ENCODE data around the gene MACROD2. TPM values are rescaled to one million over a fixed set of nuclear protein-coding genes. Genes with fewer than 3 reads are reported as not detected.

The MACROD2 gene
- total RNA-seq, 1 experiment from 2014 or later: 1.6 TPM

DNA sequence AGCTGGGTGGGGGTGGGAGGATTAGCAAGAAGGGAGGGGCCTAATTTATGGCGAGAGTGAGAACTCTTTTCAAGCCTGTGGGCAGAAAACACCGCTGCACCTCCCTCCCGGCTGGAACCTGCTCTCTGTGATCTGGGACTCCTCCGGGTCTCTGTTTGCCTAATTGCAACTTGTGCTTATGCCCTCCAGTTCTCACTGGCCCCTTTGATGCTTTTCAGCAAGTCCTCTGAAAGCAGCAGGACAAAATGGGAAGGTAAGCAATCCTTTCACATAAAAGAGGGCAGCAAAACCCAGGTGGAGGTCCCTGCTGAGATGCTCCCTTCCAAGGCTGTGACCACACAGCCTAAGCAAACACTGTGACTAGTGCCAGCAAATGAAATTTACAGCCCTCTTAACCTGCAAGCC lies 865.1 kb downstream of the MACROD2 start:
- Histone ChIP-seq H3K23me2 (ENCODE audit: insufficient read length, low read depth, low read length, poor library complexity, severe bottlenecking) (no peaks in the 10 kb centered on the region), H3K9me3 (ENCODE audit: control insufficient read depth, low read depth, low read length) (no peaks in the 10 kb centered on the region), H2BK20ac (ENCODE audit: low read depth, low read length, poor library complexity, severe bottlenecking) (no peak overlapping the region), H3K79me1 (ENCODE audit: insufficient read depth, low read depth, low read length, poor library complexity, severe bottlenecking) (no peaks in the 10 kb centered on the region), H4K91ac (ENCODE audit: insufficient read length, low read depth, low read length) (no peak overlapping the region), H4K8ac (replicated peaks; ENCODE audit: insufficient read length, low read depth, low read length) (no peak overlapping the region), H4K20me1 (ENCODE audit: control insufficient read depth, insufficient read depth, insufficient read length) (no peaks in the 10 kb centered on the region), H2AFZ (ENCODE audit: low read length) (no peak overlapping the region), H3K4ac (ENCODE audit: low read depth, low read length) (no peak overlapping the region), H2BK15ac (ENCODE audit: low read depth, low read length) (no peak overlapping the region), H2BK12ac (ENCODE audit: insufficient read length, low read depth, low read length) (no peak overlapping the region), H4K5ac (ENCODE audit: insufficient read length, low read depth, low read length) (no peak overlapping the region), H3K56ac (ENCODE audit: insufficient read length, low read depth, low read length) (no peak overlapping the region), H3K9ac (ENCODE audit: extremely low read depth, insufficient read length, low read length) (no peak overlapping the region), H3K27me3 (ENCODE audit: insufficient read depth, low read length) (no peaks in the 10 kb centered on the region), H2AK5ac (ENCODE audit: insufficient read length, low read length) (no peak overlapping the region), H2BK5ac (ENCODE audit: insufficient read length, low read length) (no peak overlapping the region), H2BK120ac (ENCODE audit: low read depth, low read length, poor library complexity, severe bottlenecking) (no peak overlapping the region), H3K79me2 (ENCODE audit: insufficient read depth, low read length) (no peaks in the 10 kb centered on the region), H3K18ac (ENCODE audit: insufficient read length, low read depth, low read length) (no peak overlapping the region), H3T11ph (ENCODE audit: low read length) (no peak overlapping the region), H3K23ac (ENCODE audit: insufficient read length, low read depth, low read length) (no peak overlapping the region), H3K4me1 (ENCODE audit: insufficient read depth, low read length) (0 out of 2 replicates have a peak, but pooled peaks cover 7% of the 10 kb centered on the region), H3K27ac (ENCODE audit: insufficient read length, low read depth, low read length) (no peak overlapping the region), H3K4me2 (ENCODE audit: insufficient read depth, insufficient read length, low read length) (no peak overlapping the region), H3K14ac (ENCODE audit: insufficient read depth, low read length) (no peak overlapping the region)
- H3K27ac Mint-ChIP-seq: peak overlapping the region in 1 of 3 experiments; percentile 63; a peak in 2 of 7 replicates
- H3K27me3 Mint-ChIP-seq (ENCODE audit: low read depth): peaks cover 22% of the 10 kb centered on the region
- TF ChIP-seq, protein P1, sequence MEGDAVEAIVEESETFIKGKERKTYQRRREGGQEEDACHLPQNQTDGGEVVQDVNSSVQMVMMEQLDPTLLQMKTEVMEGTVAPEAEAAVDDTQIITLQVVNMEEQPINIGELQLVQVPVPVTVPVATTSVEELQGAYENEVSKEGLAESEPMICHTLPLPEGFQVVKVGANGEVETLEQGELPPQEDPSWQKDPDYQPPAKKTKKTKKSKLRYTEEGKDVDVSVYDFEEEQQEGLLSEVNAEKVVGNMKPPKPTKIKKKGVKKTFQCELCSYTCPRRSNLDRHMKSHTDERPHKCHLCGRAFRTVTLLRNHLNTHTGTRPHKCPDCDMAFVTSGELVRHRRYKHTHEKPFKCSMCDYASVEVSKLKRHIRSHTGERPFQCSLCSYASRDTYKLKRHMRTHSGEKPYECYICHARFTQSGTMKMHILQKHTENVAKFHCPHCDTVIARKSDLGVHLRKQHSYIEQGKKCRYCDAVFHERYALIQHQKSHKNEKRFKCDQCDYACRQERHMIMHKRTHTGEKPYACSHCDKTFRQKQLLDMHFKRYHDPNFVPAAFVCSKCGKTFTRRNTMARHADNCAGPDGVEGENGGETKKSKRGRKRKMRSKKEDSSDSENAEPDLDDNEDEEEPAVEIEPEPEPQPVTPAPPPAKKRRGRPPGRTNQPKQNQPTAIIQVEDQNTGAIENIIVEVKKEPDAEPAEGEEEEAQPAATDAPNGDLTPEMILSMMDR (conservative IDR thresholded peaks at IDR 0.05): no peak
- H3K9me3 Mint-ChIP-seq: peaks cover 4 to 5% of the 10 kb centered on the region in 2 experiments; a peak in 2 of 5 replicates
- peaks cover 28 to 30% of the 10 kb centered on the region in 2 experiments for H3K4me1 Mint-ChIP-seq
- H3K36me3 Mint-ChIP-seq (ENCODE audit: insufficient read depth in 1 of 3, low read depth in 3 of 3): 0 out of 7 replicates have a peak, but pooled peaks cover 0 to 4% (median 0%) of the 10 kb centered on the region in 3 experiments
- WGBS (ENCODE audit: extremely low coverage, insufficient read length, low lambda C conversion rate): no CpG with 5 or more reads among the region's 4 CpGs
- DNase-seq: peak; percentile 78
- no peak overlapping the region for H3K4me3 Mint-ChIP-seq

Data from H9 (cell line).